IMR-90 (cell line): ENCODE measurements around the gene PSMA1. TPM values are rescaled to one million over a fixed set of nuclear protein-coding genes. Genes with fewer than 3 reads are reported as not detected.

Experiments used
- ATAC-seq: fragments of 200-7000 bp; cut with Tn5 transposase; 2 replicates; pipeline ENCODE4 v1.9.1; 2020; ENCODE audit warnings: low read depth, mild to moderate bottlenecking, moderate library complexity
- BruUV-seq: library from RNA; stranded (reverse); fragments of 400-500 nt; replicated peaks from 2 replicates; lab custom pipeline; 2021; lab: Mats Ljungman, UMichigan
- CTCF ChIA-PET: fragments of 300-600 bp; formaldehyde crosslinking; extraction: SDS; loops from one replicate; lab custom pipeline; 2021; ENCODE audit warnings: antibody characterized with exemption; lab: Yijun Ruan, JAX
- POLR2A ChIA-PET: fragments of 300-600 bp; sonication (Branson Sonifier 250); formaldehyde crosslinking; loops from one replicate; lab custom pipeline; 2022; ENCODE audit warnings: antibody characterized with exemption; ENCODE audit not compliant: unreplicated experiment; lab: Charles Lee
- DNase-seq: peaks from one replicate; pipeline ENCODE4 v3.0.0; 2013
- H2AFZ ChIP-seq: replicated peaks from 2 replicates; pipeline ENCODE3; 2013; ENCODE audit warnings: low read length, mild to moderate bottlenecking; ENCODE audit not compliant: poor library complexity
- H2AK5ac ChIP-seq: 2 replicates; pipeline ENCODE4 v1.6.1; 2013; ENCODE audit warnings: low read depth, low read length, inconsistent platforms
- H2AK9ac ChIP-seq: replicated peaks from 2 replicates; pipeline ENCODE3; 2013; ENCODE audit warnings: mild to moderate bottlenecking, low read depth, low read length, moderate library complexity; ENCODE audit not compliant: poor library complexity
- H2BK120ac ChIP-seq: 2 replicates; pipeline ENCODE4 v1.6.1; 2013; ENCODE audit warnings: low read depth, low read length, inconsistent platforms
- H2BK15ac ChIP-seq: 3 replicates; pipeline ENCODE4 v1.6.1; 2013; ENCODE audit warnings: low read depth, low read length, inconsistent platforms
- H2BK20ac ChIP-seq: 2 replicates; pipeline ENCODE4 v1.6.1; 2013; ENCODE audit warnings: low read depth, mild to moderate bottlenecking, inconsistent platforms, low read length, moderate library complexity
- H2BK5ac ChIP-seq: 2 replicates; pipeline ENCODE4 v1.6.1; 2013; ENCODE audit warnings: mild to moderate bottlenecking, low read depth, low read length, inconsistent platforms; ENCODE audit not compliant: poor library complexity, severe bottlenecking
- H3K14ac ChIP-seq: replicated peaks from 2 replicates; pipeline ENCODE4 v1.6.1; 2013; ENCODE audit warnings: low read depth, low read length, inconsistent platforms
- H3K18ac ChIP-seq: 2 replicates; pipeline ENCODE4 v1.6.1; 2013; ENCODE audit warnings: low read depth, low read length, control low read depth
- H3K23ac ChIP-seq: 2 replicates; pipeline ENCODE4 v1.6.1; 2013; ENCODE audit warnings: low read depth, low read length, inconsistent platforms
- H3K27ac ChIP-seq: 2 replicates; pipeline ENCODE4 v1.5.1; 2013; ENCODE audit warnings: mild to moderate bottlenecking, control low read depth, low read length; ENCODE audit not compliant: insufficient read depth
- H3K27me3 ChIP-seq: 2 replicates; pipeline ENCODE4 v1.6.1; 2013; ENCODE audit warnings: low read length; ENCODE audit not compliant: control insufficient read depth, insufficient read depth
- H3K36me3 ChIP-seq: 2 replicates; pipeline ENCODE4 v1.6.1; 2013; ENCODE audit warnings: low read length, mixed read lengths; ENCODE audit not compliant: control insufficient read depth, insufficient read depth
- H3K4ac ChIP-seq: 2 replicates; pipeline ENCODE4 v1.6.1; 2013; ENCODE audit warnings: low read depth, low read length, inconsistent platforms
- H3K4me1 ChIP-seq: 2 replicates; pipeline ENCODE4 v1.6.1; 2013; ENCODE audit warnings: low read length, mixed read lengths; ENCODE audit not compliant: control insufficient read depth, insufficient read depth
- H3K4me2 ChIP-seq: 2 replicates; pipeline ENCODE4 v1.6.1; 2013; ENCODE audit warnings: low read depth, mild to moderate bottlenecking, control low read depth, low read length, moderate library complexity
- H3K4me3 ChIP-seq: 2 replicates; pipeline ENCODE4 v1.5.1; 2013; ENCODE audit warnings: low read depth, mild to moderate bottlenecking, control low read depth, low read length, moderate library complexity; ENCODE audit not compliant: insufficient read depth
- H3K56ac ChIP-seq: 2 replicates; pipeline ENCODE4 v1.6.1; 2013; ENCODE audit warnings: low read length, inconsistent platforms; ENCODE audit not compliant: insufficient read depth; ENCODE audit errors: extremely low read depth
- H3K79me1 ChIP-seq, 2 experiments: 2 replicates each; pipeline ENCODE4 v1.6.1; 2013; ENCODE audit warnings: low read length in 2 of 2, inconsistent platforms in 1 of 2, low read depth in 1 of 2
- H3K9ac ChIP-seq: 2 replicates; pipeline ENCODE4 v1.6.1; 2013; ENCODE audit warnings: low read depth, low read length, control low read depth
- H3K9me1 ChIP-seq: 2 replicates; pipeline ENCODE4 v1.6.1; 2013; ENCODE audit warnings: low read length, inconsistent platforms; ENCODE audit not compliant: insufficient read depth
- H3K9me3 ChIP-seq: 2 replicates; pipeline ENCODE4 v1.6.1; 2013; ENCODE audit warnings: low read length; ENCODE audit not compliant: control insufficient read depth, insufficient read depth
- H4K20me1 ChIP-seq: 2 replicates; pipeline ENCODE4 v1.6.1; 2013; ENCODE audit warnings: low read length, inconsistent platforms; ENCODE audit not compliant: insufficient read depth
- H4K5ac ChIP-seq: 2 replicates; pipeline ENCODE4 v1.6.1; 2013; ENCODE audit warnings: mild to moderate bottlenecking, low read depth, low read length, control low read depth
- H4K8ac ChIP-seq, 2 experiments: 2 replicates each; pipeline ENCODE4 v1.6.1; 2013; ENCODE audit warnings: low read depth in 2 of 2, low read length in 2 of 2, control low read depth in 1 of 2, inconsistent platforms in 1 of 2
- H4K91ac ChIP-seq: 2 replicates; pipeline ENCODE4 v1.6.1; 2013; ENCODE audit warnings: low read depth, low read length, inconsistent platforms; ENCODE audit not compliant: insufficient read depth
- BHLHE40 ChIP-seq: fragments of 150-350 bp; IDR thresholded peaks from 2 replicates; pipeline ENCODE4 v1.6.1; 2016; ENCODE audit warnings: mild to moderate bottlenecking, low read depth, low read length
- CEBPB ChIP-seq: IDR thresholded peaks from 2 replicates; pipeline ENCODE4 v1.6.1; 2012; ENCODE audit warnings: low read depth, low read length, improper control_type of control experiment
- CHD1 ChIP-seq: IDR thresholded peaks from 2 replicates; pipeline ENCODE4 v1.6.1; 2012; ENCODE audit warnings: low read depth, low read length, improper control_type of control experiment
- ELK1 ChIP-seq: fragments of 150-350 bp; IDR thresholded peaks from 2 replicates; pipeline ENCODE4 v1.6.1; 2016; ENCODE audit warnings: low read depth, mild to moderate bottlenecking, low read length, moderate library complexity, borderline replicate concordance
- FOS ChIP-seq: fragments of 150-350 bp; IDR thresholded peaks from 2 replicates; pipeline ENCODE4 v1.6.1; 2016; ENCODE audit warnings: low read depth, low read length
- MAFK ChIP-seq: IDR thresholded peaks from 2 replicates; pipeline ENCODE4 v1.6.1; 2012; ENCODE audit warnings: low read depth, low read length, improper control_type of control experiment
- MAZ ChIP-seq: IDR thresholded peaks from 2 replicates; pipeline ENCODE4 v1.6.1; 2012; ENCODE audit warnings: low read depth, mild to moderate bottlenecking, low read length, improper control_type of control experiment, moderate library complexity, borderline replicate concordance
- MXI1 ChIP-seq: IDR thresholded peaks from 2 replicates; pipeline ENCODE4 v1.6.1; 2012; ENCODE audit warnings: low read depth, mild to moderate bottlenecking, low read length, moderate library complexity, borderline replicate concordance
- NFE2L2 ChIP-seq: fragments of 150-350 bp; IDR thresholded peaks from 2 replicates; pipeline ENCODE4 v1.6.1; 2016; ENCODE audit warnings: low read depth, mild to moderate bottlenecking, low read length
- POLR2A ChIP-seq: IDR thresholded peaks from 2 replicates; pipeline ENCODE4 v1.6.1; 2012; ENCODE audit warnings: mild to moderate bottlenecking, low read depth, low read length
- RAD21 ChIP-seq: IDR thresholded peaks from 2 replicates; pipeline ENCODE4 v1.6.1; 2012; ENCODE audit warnings: low read length, improper control_type of control experiment
- RCOR1 ChIP-seq: IDR thresholded peaks from 2 replicates; pipeline ENCODE4 v1.6.1; 2012; ENCODE audit warnings: mild to moderate bottlenecking, low read length, improper control_type of control experiment; ENCODE audit not compliant: insufficient replicate concordance
- RFX5 ChIP-seq: IDR thresholded peaks from 2 replicates; pipeline ENCODE4 v1.8.0; 2012; ENCODE audit warnings: low read depth, mild to moderate bottlenecking, low read length, moderate library complexity
- SMC3 ChIP-seq: fragments of 150-350 bp; IDR thresholded peaks from 2 replicates; pipeline ENCODE4 v1.6.1; 2016; ENCODE audit warnings: low read depth, mild to moderate bottlenecking, antibody characterized with exemption, low read length, moderate library complexity
- USF2 ChIP-seq: fragments of 150-350 bp; IDR thresholded peaks from 2 replicates; pipeline ENCODE4 v1.6.1; 2017; ENCODE audit warnings: mild to moderate bottlenecking, antibody characterized with exemption, low read length, low read depth
- WGBS, 2 experiments: methylation state at CpG; one replicate each; pipeline versions ENCODE4 v1.1.5 to v1.1.7; 2013; ENCODE audit warnings: missing lambda C conversion rate in 2 of 2; ENCODE audit not compliant: insufficient read length in 1 of 2; ENCODE audit errors: extremely low coverage in 2 of 2; 5-methylcytosine and 5-hydroxymethylcytosine counted together
- dilution Hi-C: fragments of 300-500 bp; cut with HindIII; formaldehyde crosslinking; loops from one replicate; pipeline ENCODE4 v1.14.3; 2018; ENCODE audit warnings: low sequenced_read_pairs; ENCODE audit not compliant: unreplicated experiment
- in situ Hi-C: fragments of 300-500 bp; cut with MboI; formaldehyde crosslinking; loops from 3 replicates; pipeline ENCODE4 v1.14.3; 2019; ENCODE audit warnings: low sequenced_read_pairs, inconsistent platforms, mixed read lengths
- intact Hi-C: fragments of 100-400 bp; cut with micrococcal nuclease; formaldehyde crosslinking; loops from 2 replicates; pipeline ENCODE4 v1.10.0; 2022
- polyA plus RNA-seq, 3 experiments: library from polyadenylated mRNA; depleted of rRNA; stranded (reverse); fragments of >200 nt; gene quantifications; 2 replicates each; pipeline ENCODE4 v1.2.3, GENCODE V29; 2012; ENCODE audit warnings: low replicate concordance in 1 of 3
- total RNA-seq: library from RNA; depleted of rRNA; stranded (reverse); fragments of >200 nt; gene quantifications from 2 replicates; pipeline ENCODE4 v1.2.3, GENCODE V29; 2012

PSMA1 gene
- total and polyA plus RNA-seq, 2 of the 4 experiments (the other 2 are of a cell fraction): 179 to 194 TPM

GRCh38 chr11:14549891-14550290 is 29.7 kb upstream of the PSMA1 start:
- Histone ChIP-seq H3K4ac (no peak overlapping the region), H4K20me1 (no peaks in the 10 kb centered on the region), H4K91ac (no peak overlapping the region), H2AK5ac (no peak overlapping the region), H2BK20ac (no peak overlapping the region), H2BK120ac (no peak overlapping the region), H3K9me3 (no peaks in the 10 kb centered on the region), H2BK5ac (no peak overlapping the region), H2AFZ (no peak overlapping the region), H3K27me3 (peaks cover 4% of the 10 kb centered on the region; the same call in 1 of the 2 replicates), H3K56ac (no peak overlapping the region), H3K14ac (no peak overlapping the region), H3K27ac (no peak overlapping the region), H2AK9ac (no peak overlapping the region), H3K4me1 (no peaks in the 10 kb centered on the region), H4K5ac (no peak overlapping the region), H2BK15ac (no peak overlapping the region), H3K36me3 (no peaks in the 10 kb centered on the region), H3K79me1 (no peaks in the 10 kb centered on the region), H3K4me2 (no peak overlapping the region), H3K18ac (no peak overlapping the region), H3K9me1 (no peaks in the 10 kb centered on the region), H3K9ac (no peak overlapping the region), H3K4me3 (no peak overlapping the region), H3K23ac (no peak overlapping the region), H4K8ac (no peak overlapping the region)
- ATAC-seq (no peak), DNase-seq (no peak)
- in situ Hi-C loops: no loop called here
- no CpG with 5 or more reads among the region's 4 CpGs for WGBS, 2 experiments
- TF ChIP-seq RAD21 (no peak), RCOR1 (no peak), CEBPB (no peak), MAZ (no peak), BHLHE40 (no peak), FOS (no peak), RFX5 (no peak), NFE2L2 (no peak), CHD1 (no peak), MXI1 (no peak), MAFK (no peak), SMC3 (no peak), USF2 (no peak), POLR2A (no peak), ELK1 (no peak)
- ChIA-PET CTCF (no interaction called here), POLR2A (no interaction called here)
- dilution Hi-C loops: no loop called here
- no TSS peak for BruUV-seq
- intact Hi-C loops: no loop called here
